ENCODE measurements around the gene BCL7A.

- no peak for TF ChIP-seq CTCF (IDR thresholded peaks at IDR 0.05; ENCODE audit: poor library complexity)
- no peak for TF ChIP-seq EZH2phosphoT487 (IDR thresholded peaks at IDR 0.05; ENCODE audit: low read depth, severe bottlenecking, unreplicated experiment)
- no peak for TF ChIP-seq EZH2 (IDR thresholded peaks at IDR 0.05; ENCODE audit: borderline replicate concordance)
Observed at GRCh38 chr12:122046145-122046544, 24.5 kb downstream of the BCL7A start.

Data from hepatocyte (in vitro differentiated cells).